GM11168 (cell line): ENCODE data around the gene CPA4.

Experiments used
- in situ Hi-C: fragments of 300-500 bp; cut with MboI; formaldehyde crosslinking; loops from one replicate; pipeline ENCODE4 v1.12.0; 2022; ENCODE audit warnings: low sequenced_read_pairs; ENCODE audit not compliant: unreplicated experiment

Gene CPA4

DNA sequence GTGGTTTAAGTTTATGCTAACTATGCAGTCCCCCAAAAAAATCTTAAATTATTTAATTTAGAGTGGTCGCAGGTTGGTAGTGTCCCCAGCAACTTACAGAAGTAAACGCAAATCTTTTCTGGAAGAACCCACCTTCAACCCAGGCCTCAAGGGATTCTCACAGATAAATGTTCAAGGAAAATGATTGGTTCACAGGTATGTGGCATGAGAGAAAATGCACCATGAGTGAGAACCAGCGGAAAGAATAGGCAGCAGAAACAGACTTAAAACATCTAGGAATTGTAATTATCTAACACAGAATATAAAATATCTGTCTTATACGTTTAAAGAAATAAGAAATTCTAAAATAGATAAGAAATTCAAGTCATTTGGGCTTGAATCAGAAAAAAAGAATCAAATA is 48.9 kb downstream of the CPA4 start:
- in situ Hi-C loops, result no loop called here

- in situ Hi-C loops, result no loop called here
Measured at GRCh38 chr7:130342701-130343380, 49.9 kb downstream of the CPA4 start.

GRCh38 chr7:130344271-130344866 is 51.4 kb downstream of the CPA4 start, which contains the start of gene CPA5:
Gene CPA5, plus strand, starts transcription at chr7:130344816. Its CDS starts 1,670 bp downstream, at chr7:130346486.
- in situ Hi-C loops, result no loop called here

GRCh38 chr7:130345136-130345535 is 52.2 kb downstream of the CPA4 start:
- in situ Hi-C loops, result no loop called here

GRCh38 chr7:130345725-130346124 is 52.8 kb downstream of the CPA4 start:
- in situ Hi-C loops, result no loop called here

GRCh38 chr7:130346177-130346905 is 53.4 kb downstream of the CPA4 start:
- in situ Hi-C loops, result no loop called here

DNA sequence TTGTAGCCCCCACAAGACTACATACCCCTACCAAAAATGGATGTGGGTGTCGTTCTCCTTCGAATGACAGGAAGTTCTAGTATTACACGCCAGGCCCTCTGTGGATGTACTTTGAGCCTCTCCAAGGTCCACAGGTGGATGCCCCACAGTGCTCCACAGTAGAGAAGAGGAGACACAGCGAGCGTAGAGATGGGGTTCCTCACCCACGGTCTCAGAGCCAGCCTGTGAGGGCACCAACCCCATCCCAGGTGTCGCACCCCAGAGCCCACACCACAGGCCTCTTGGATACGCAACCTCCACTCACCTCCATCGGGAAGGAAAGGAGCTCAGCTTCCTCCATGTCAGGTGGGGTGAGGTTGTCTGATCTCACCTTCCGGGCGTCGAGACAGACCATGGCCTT is 54.0 kb downstream of the CPA4 start:
- in situ Hi-C loops, result no loop called here

DNA sequence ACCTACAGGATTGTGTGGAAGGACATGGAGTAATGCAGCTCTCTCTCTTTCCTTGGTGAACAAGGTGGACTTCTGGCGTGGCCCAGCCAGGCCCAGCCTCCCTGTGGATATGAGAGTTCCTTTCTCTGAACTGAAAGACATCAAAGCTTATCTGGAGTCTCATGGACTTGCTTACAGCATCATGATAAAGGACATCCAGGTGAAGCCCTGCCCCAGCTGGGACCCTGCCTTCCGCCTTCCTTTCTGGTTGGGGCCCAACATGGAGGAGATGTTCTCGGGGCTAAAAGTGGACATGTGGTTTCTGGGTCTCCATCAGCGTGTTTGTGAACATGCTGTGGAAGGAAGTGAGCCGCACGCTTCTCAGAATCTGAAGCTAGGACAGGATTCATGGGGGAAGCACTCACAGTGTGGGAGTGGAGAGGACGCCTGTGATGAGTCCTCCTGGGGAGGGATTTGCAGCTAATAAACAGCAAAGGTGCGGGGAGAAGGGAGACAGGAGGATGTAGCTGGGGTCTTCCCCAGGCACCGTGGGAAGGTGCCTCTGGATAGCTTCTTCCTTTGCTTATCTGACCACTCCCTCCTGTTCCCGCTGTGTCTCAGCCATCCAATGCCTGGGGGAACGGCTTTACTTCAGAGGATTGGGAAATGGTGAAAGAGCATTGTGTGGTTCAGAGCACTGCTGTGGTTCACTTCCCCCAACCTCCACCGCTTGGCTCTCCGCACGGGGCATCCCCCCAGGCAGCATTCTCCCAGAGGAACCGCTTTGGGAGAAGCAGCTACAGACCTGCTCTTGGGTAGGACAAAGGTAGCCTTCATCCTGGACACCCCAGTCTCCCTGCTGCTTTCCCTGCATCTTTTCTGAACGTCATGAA is 57.2 kb downstream of the CPA4 start:
- in situ Hi-C loops, result no loop called here

DNA sequence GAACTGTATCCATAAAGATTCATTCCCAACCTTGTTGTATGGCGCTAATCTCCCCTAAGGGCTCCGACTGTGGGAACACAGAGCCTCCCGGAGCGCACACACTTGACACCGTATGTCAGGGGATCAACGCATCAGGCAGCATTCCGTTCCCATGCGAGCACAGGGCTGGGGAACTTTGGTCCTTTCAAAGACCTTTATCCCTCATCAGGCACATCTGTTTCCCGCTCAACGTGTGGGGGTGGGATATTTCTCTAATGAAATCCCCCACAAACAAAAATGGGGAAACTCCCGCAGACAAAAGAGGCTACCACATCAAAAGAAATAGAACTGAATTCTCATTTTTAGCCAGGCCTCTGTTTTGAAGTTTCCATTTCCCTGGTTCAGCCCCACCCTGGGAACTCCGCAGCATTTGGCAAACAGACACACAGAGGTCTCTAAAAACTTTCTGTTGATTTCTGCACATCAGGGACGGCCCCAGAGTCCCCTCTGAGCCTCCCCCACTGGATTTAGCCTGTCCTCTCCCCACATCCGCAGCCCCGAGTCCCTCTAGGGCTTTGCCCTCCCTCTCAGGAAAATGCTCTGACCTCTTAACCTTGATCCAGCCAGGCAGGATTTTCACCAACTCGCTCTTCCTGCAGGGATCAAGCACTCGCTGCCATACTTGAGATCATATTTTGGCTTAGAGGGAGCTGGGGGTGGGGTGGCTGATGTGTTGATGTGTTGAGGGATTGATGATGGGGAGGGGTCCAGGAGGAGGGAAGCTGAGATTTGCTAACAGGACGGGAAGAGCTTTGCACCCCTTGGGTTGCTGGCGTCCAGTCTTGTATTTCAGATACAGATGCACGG is 58.2 kb downstream of the CPA4 start:
- in situ Hi-C loops, result no loop called here

DNA sequence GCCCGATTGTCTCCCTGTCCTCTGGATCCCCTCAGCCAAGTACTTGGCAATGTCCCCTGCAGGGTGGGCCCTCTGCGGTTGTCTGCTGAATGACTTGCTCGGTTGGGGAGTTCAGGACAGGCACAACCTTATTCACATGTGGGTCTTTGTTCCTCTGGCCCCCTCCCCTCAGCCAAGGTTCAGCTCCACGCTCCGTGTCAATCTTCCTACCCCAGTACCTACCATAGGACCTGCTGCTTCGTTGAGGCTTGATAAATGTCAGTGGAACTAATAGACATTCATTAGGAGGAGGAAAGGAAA is 58.8 kb downstream of the CPA4 start:
- in situ Hi-C loops, result no loop called here

DNA sequence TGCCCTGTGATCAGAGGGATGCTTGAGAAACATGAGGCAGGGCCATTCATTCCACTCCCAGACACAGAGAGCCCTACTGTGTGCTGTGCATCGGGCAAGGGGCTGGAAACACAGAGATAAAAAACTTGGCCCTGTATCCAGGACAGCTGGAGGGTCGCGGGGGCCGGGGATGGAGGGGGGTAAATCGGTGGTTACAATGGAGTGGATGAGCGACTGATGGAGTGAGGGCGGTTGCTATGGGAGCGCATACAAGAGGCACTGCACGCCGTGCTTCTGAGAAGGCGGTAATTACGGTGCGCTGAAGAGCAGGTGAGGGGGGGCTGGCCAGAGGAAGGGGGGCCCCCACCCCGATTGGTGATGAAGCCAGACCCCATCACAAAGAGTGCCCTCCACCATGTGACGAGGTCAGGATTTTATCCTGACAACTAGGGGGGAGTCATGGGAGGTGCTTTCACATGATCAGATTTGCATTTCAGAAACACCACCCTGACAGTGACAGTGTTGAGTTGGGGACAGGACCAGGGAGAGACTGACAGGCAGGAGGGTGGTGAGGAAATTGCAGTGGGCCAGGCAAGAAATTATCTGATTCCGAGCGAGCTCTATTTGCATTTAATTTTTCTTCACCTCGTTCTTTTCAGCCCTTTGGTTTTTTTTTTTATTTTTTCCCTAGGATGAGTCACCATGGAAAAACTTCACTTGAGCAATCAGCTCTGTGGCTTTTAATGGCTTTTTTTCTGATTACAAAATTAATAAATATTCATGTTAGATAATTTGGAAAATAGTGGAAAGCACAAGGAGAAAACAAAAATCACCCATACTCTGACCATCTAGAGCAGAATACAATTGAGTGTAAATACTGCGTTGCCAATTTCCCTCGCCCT is 59.5 kb downstream of the CPA4 start:
- in situ Hi-C loops, result no loop called here

GRCh38 chr7:130353196-130353595 is 60.2 kb downstream of the CPA4 start:
- in situ Hi-C loops, result no loop called here

DNA sequence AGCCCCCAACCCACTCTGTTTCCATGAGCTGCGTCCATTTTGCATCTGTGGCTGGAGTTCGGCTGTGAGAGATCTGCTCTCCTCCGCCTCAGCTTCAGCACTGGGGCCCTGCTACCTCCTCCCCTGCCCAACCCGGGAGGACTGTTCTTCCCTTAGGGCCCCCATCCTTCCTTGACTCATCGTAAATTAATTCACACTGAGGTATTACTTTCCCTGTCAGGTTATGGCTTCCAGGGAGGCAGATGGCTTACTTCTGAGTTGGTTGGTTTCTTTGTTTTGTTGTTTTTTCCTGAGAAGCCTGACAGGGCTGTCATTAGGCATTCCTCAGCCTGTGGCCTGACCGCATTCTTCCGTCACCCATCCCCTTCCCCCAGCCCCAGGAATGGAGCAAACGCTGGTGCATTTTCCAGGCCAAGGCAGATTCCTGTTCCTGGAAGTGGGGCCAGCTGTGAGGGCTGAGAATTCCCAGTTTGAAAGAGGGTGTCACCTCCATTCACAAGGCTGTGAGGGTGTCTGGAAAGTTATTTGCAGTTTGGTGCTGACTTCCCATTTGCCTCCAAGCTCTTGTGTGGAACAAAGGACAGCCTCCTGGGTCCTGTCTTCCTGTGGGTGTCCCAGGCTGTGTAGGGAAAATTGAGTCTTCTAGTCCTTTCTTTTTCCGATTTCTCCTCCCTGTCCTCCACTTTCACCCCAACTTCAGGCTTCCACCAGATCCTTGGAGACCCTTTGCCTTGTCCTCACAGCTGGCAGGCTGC is 63.3 kb downstream of the CPA4 start:
- in situ Hi-C loops, result no loop called here

- in situ Hi-C loops, result no loop called here
Measured at GRCh38 chr7:130356876-130357611, 64.1 kb downstream of the CPA4 start.

DNA sequence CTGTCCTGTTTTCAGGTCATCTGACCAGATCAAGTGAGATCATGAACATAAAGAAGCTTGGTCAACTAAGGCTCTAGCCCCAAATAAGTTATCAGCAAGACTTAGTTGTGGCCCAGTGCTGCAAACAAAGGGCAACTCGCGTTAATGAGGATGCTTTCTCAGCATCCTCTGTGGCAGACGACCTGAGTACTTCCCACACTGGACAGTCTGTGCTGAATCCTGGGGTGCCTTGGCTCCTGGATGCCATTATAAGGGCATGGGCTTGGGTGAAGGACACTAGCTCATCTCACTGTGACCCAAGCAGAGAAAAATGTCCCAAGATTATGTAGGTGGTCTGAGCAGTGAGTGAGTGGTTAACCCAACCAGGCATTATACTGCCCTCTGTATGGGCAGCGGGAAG is 65.5 kb downstream of the CPA4 start:
- in situ Hi-C loops, result no loop called here

GRCh38 chr7:130359276-130359857 is 66.4 kb downstream of the CPA4 start:
- in situ Hi-C loops, result no loop called here

GRCh38 chr7:130360518-130360917 is 67.6 kb downstream of the CPA4 start:
- in situ Hi-C loops, result no loop called here
